HUES48 (cell line): ENCODE data around the gene EYS.
"Not testable (repeated sequence)": the region's sequence is repeated elsewhere in the genome, so short reads cannot be mapped to it uniquely, and the experiment has no call there.

Source experiments
- H3K27ac ChIP-seq: one replicate; pipeline ENCODE4 v1.7.0; 2013; ENCODE audit warnings: low read depth, low read length, inconsistent platforms
- H3K27me3 ChIP-seq: 2 replicates; pipeline ENCODE4 v1.6.1; 2013; ENCODE audit warnings: mild to moderate bottlenecking, low read length; ENCODE audit not compliant: control insufficient read depth, insufficient read depth
- H3K36me3 ChIP-seq: 2 replicates; pipeline ENCODE4 v1.6.1; 2013; ENCODE audit warnings: low read length; ENCODE audit not compliant: control insufficient read depth, insufficient read depth
- H3K4me1 ChIP-seq: 2 replicates; pipeline ENCODE4 v1.6.1; 2013; ENCODE audit warnings: mild to moderate bottlenecking, low read length; ENCODE audit not compliant: control insufficient read depth, insufficient read depth
- H3K4me3 ChIP-seq: 2 replicates; pipeline ENCODE4 v1.5.1; 2013; ENCODE audit warnings: mild to moderate bottlenecking, low read depth, low read length
- H3K9ac ChIP-seq: 2 replicates; pipeline ENCODE4 v1.6.1; 2013; ENCODE audit warnings: mild to moderate bottlenecking, low read depth, low read length, moderate library complexity
- H3K9me3 ChIP-seq: 2 replicates; pipeline ENCODE4 v1.6.1; 2013; ENCODE audit warnings: low read length; ENCODE audit not compliant: control insufficient read depth, insufficient read depth

EYS gene

DNA sequence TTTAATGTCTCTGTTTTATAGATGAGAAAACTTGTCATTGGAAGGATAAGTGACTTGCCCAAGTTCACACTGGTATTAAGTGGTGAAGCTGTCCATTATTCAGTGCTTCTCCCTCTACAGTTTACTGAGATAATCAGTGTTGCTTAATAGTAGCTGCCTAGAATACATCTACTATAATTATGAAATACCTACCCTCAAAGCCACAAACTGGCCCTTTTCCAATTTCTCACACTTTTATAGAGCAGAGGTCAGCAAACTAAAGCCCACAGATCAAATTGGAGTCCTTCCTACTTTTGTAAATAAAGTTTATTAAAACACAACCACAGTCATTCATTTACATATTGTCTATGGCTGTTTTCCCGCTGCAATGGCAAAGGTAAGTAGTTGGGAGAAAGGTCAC lies 73.5 kb downstream of the EYS start:
- Histone ChIP-seq H3K4me1 (no peaks in the 10 kb centered on the region), H3K27me3 (no peaks in the 10 kb centered on the region), H3K9me3 (no peaks in the 10 kb centered on the region), H3K27ac (no peak overlapping the region), H3K4me3 (no peak overlapping the region), H3K9ac (no peak overlapping the region), H3K36me3 (no peaks in the 10 kb centered on the region)

DNA sequence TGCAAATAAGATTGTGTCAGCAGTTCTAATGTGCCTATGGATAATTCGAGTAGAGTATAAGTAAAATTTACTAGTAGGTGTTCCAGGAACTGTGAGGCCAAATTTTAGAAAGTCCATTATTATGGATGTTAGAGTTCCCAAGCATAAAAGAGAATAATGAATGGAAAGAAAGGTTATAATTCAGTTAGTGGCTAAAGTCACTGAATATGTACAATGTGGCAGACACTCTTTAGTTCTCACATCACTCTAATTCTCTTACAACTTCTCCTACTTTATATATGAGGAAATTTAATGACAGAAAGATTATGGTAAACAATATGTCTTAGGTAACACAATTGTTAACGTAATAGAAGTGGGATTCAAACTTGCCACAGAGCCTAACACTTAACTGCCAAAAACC lies 75.3 kb downstream of the EYS start:
- H3K4me3 ChIP-seq = no peak overlapping the region
- no peaks in the 10 kb centered on the region for H3K36me3 ChIP-seq
- H3K4me1 ChIP-seq = no peaks in the 10 kb centered on the region
- H3K9me3 ChIP-seq = no peaks in the 10 kb centered on the region
- no peak overlapping the region for H3K9ac ChIP-seq
- no peaks in the 10 kb centered on the region for H3K27me3 ChIP-seq
- no peak overlapping the region for H3K27ac ChIP-seq

DNA sequence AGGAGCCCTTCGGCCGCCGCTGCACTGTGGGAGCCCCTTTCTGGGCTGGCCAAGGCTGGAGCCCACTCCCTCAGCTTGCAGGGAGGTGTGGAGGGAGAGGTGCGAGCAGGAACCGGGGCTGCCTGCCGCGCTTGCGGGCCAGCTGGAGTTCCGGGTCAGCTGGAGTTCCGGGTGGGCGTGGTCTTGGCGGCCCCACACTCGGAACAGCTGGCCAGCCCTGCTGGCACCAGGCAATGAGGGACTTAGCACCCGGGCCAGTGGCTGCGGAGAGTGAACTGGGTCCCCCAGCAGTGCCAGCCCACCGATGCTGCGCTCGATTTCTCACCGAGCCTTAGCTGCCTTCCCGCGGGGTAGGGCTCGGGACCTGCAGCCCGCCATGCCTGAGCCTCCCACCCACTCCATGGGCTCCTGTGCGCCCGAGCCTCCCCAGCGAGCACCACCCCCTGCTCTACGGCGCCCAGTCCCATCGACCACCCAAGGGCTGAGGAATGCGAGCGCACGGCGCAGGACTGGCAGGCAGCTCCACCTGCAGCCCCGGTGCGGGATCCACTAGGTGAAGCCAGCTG lies 79.5 kb downstream of the EYS start:
- not testable (repeated sequence) for H3K4me3 ChIP-seq, H3K27ac ChIP-seq, H3K27me3 ChIP-seq, H3K9ac ChIP-seq, H3K4me1 ChIP-seq, H3K36me3 ChIP-seq, H3K9me3 ChIP-seq

DNA sequence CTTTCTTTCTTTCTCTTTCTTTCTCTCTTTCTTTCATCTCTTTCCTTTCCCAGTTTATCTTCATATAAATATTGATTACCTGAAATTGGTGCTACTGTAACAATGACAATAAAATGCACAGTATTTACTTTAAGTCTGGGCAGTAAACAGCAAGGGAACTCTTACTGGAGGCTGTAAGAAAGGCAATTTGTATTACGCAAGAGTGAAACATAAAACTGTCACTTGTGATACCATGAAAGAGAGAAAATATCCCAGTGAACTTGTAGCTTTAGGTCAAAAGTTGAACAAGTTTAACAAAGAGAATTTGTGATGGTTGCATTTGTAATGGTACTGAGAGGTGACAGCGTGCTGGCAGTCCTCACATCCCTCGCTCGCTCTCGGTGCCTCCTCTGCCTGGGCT lies 80.0 kb downstream of the EYS start:
- no peaks in the 10 kb centered on the region for H3K36me3 ChIP-seq
- H3K9me3 ChIP-seq = no peaks in the 10 kb centered on the region
- H3K4me1 ChIP-seq = no peaks in the 10 kb centered on the region
- H3K27ac ChIP-seq = no peak overlapping the region
- H3K27me3 ChIP-seq = no peaks in the 10 kb centered on the region
- no peak overlapping the region for H3K4me3 ChIP-seq
- no peak overlapping the region for H3K9ac ChIP-seq

DNA sequence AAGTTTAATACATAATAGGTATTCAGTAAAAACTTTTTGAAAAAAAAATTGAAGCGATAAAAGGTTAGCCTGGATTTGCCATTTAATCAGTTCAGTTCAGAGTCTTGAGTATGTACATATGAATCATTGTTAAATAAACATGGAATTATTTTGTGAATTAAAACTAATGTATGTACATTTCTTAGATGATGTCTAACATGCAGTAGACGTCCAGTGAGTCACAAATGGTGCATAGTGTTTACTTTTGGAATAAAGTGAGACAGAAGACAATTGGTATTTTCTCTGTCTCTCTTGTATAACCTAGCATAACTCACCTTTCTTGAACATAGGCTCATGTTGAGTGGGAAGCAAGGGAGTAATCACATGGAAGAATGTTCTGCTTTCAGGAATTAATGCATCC lies 83.5 kb downstream of the EYS start:
- no peak overlapping the region for H3K27ac ChIP-seq
- H3K9ac ChIP-seq = no peak overlapping the region
- H3K36me3 ChIP-seq = no peaks in the 10 kb centered on the region
- H3K27me3 ChIP-seq = no peaks in the 10 kb centered on the region
- H3K4me3 ChIP-seq = no peak overlapping the region
- H3K9me3 ChIP-seq = no peaks in the 10 kb centered on the region
- H3K4me1 ChIP-seq = no peaks in the 10 kb centered on the region

DNA sequence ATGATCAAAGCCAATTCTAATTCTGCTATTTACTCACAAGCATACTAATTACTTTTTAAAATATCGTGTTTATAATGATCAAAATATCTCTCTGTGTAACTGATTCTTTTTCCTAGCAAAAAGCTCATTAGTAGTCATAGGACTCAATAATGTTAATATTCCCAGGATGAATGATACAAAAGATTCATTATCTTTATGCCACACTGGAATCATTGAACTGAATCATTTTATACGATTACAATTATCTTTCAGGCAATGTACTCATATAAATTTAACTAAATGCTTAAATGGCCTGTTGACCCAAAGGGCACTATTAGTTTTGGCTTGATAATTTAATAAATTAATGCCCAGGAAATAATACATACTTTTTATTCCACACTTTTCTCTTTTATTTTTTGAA lies 96.3 kb downstream of the EYS start:
- Histone ChIP-seq H3K36me3 (no peaks in the 10 kb centered on the region), H3K4me3 (no peak overlapping the region), H3K27me3 (no peaks in the 10 kb centered on the region), H3K9me3 (no peaks in the 10 kb centered on the region), H3K9ac (no peak overlapping the region), H3K27ac (no peak overlapping the region), H3K4me1 (no peaks in the 10 kb centered on the region)

DNA sequence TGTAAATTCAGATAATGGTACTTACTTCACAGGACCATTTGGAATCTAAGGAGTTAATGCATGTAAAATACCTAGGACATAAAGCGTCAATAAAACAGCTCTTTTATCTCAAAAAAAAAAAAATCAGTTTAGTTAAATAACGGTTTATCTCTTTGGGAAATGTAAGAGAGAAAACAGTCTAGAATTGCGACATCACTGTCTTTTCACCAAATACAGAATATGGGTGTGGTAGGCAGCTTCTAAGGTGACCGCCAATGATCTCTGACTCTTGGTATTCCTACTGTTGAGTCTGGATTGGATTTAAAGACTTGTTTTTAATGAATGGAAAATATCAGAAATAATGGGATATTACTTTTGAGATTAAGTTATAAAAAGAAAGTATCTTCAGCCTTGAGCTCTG lies 111.5 kb downstream of the EYS start:
- no peak overlapping the region for H3K9ac ChIP-seq
- H3K36me3 ChIP-seq = no peaks in the 10 kb centered on the region
- H3K4me1 ChIP-seq = no peaks in the 10 kb centered on the region
- H3K9me3 ChIP-seq = no peaks in the 10 kb centered on the region
- no peaks in the 10 kb centered on the region for H3K27me3 ChIP-seq
- H3K27ac ChIP-seq = no peak overlapping the region
- H3K4me3 ChIP-seq = no peak overlapping the region

DNA sequence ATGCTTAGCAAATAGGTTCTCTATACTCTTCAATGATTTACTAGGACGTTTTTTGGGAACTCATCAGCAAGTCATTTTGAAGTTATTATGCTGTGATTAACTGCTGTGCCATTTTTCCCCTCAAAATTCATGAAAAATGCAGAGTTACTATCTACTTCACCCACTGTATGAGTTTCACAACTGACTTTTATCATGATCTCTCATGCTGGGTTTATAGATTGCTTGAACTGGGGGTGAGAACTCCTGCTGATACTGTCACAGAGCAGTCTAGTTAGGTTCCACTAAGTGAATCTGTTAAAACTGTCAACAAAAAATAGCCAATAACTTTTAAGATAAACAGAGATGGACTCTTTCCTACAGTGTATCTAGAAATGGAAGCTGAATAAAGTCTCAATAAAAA lies 136.7 kb downstream of the EYS start:
- peaks cover 43% of the 10 kb centered on the region for H3K4me1 ChIP-seq
- H3K9ac ChIP-seq = no peak overlapping the region
- H3K36me3 ChIP-seq = no peaks in the 10 kb centered on the region
- peak overlapping the region; percentile 92 for H3K27ac ChIP-seq
- H3K27me3 ChIP-seq = no peaks in the 10 kb centered on the region
- H3K4me3 ChIP-seq = peak overlapping the region; percentile 53; the same call in 1 of the 2 replicates
- H3K9me3 ChIP-seq = peaks cover 5% of the 10 kb centered on the region; the same call in 1 of the 2 replicates

DNA sequence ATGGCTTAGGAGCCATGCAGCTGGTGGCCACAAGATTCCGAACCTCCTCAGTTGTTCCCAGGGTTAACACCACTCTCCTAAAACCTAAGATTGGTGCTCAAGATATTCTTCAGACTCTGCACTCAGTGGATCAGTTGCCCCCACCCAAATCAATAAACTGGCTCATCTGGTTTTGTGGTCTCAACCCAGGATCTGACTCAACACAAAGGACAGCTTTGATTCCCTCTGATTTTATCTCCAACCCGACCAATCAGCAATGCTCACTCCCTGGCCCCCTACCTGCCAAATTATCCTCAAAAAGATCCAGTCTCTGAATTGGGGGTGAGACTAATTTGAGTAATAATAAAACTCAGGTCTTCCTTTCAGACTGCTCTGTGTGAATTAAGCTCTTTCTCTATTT lies 137.5 kb downstream of the EYS start:
- Histone ChIP-seq H3K27me3 (no peaks in the 10 kb centered on the region), H3K4me3 (peak overlapping the region; percentile 53), H3K36me3 (no peaks in the 10 kb centered on the region), H3K9ac (peak overlapping the region; percentile 71), H3K4me1 (peaks cover 43% of the 10 kb centered on the region), H3K9me3 (peaks cover 5% of the 10 kb centered on the region; the same call in 1 of the 2 replicates), H3K27ac (peak overlapping the region; percentile 92)

DNA sequence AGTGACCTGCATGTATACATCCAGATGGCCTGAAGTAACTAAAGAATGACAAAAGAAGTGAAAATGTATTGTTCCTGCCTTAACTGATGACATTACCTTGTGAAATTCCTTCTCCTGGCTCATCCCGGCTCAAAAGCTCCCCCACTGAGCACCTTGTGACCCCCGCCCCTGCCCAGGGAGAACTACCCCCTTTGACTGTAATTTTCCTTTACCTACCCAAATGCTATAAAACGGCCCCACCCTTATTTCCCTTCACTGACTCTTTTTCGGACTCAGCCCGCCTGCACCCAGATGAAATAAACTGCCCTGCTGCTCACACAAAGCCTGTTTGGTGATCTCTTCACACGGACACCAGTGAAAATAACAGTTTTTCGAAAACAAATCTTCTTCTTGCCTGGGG lies 138.0 kb downstream of the EYS start:
- H3K9me3 ChIP-seq, H3K27me3 ChIP-seq, H3K36me3 ChIP-seq: not testable (repeated sequence)
- Histone ChIP-seq H3K27ac (peak overlapping the region; percentile 92), H3K4me1 (peaks cover 43% of the 10 kb centered on the region), H3K9ac (peak overlapping the region; percentile 74), H3K4me3 (peak overlapping the region; percentile 53)

DNA sequence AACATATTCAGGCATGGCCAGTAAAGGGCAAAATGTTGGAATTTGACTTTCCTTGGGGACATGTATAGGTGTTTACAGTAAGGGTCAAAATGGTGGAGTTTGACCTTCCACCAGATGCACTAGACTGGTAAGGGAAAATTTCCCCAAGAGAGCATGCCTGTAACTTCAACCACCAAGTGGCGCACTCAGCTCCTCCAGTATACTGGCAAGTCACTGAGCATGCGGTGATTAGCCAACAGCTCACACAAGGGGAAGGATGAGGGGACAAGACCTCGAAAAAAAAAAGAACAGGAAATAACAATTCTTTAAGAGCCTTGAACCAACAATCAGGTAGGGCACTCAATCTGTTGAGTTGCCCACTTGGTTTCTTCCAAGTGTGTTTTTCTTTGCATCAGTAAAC lies 140.9 kb downstream of the EYS start:
- H3K27me3 ChIP-seq = no peaks in the 10 kb centered on the region
- no peak overlapping the region for H3K4me3 ChIP-seq
- peaks cover 5% of the 10 kb centered on the region; the same call in 1 of the 2 replicates for H3K9me3 ChIP-seq
- H3K9ac ChIP-seq = no peak overlapping the region
- peaks cover 41% of the 10 kb centered on the region for H3K4me1 ChIP-seq
- no peak overlapping the region for H3K27ac ChIP-seq
- no peaks in the 10 kb centered on the region for H3K36me3 ChIP-seq

DNA sequence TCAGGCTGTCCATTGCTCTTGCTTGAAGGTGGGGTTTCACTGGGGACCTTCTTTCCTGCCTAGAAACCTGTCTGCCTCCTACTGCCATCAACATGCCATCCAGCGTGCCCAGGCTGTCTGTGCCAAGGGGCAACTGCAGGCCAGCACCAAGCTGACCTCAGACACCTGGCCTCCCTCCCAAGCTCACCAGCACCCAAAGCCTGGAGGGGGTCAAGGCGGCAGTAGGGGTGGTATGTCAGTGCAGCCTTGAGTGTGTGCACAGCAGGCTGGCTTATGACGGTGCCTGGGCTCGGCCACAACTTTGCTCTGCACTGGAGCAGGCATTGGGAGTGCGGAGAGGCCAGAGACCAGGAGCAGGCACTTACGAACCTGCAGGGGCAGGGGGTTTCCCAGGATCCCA lies 149.0 kb downstream of the EYS start:
- no peak overlapping the region for H3K4me3 ChIP-seq
- no peaks in the 10 kb centered on the region for H3K4me1 ChIP-seq
- no peak overlapping the region for H3K9ac ChIP-seq
- H3K36me3 ChIP-seq = no peaks in the 10 kb centered on the region
- H3K27ac ChIP-seq = no peak overlapping the region
- H3K27me3 ChIP-seq = no peaks in the 10 kb centered on the region
- no peaks in the 10 kb centered on the region; the same call in 1 of the 2 replicates for H3K9me3 ChIP-seq
